GM21825 (cell line): ENCODE results near the gene KNG1.
"Not testable (repeated sequence)": the region's sequence is repeated elsewhere in the genome, so short reads cannot be mapped to it uniquely, and the experiment has no call there.

Source experiments
- ATAC-seq: cut with Tn5 transposase; IDR thresholded peaks from one replicate; pipeline ENCODE4 v1.9.1; 2021; ENCODE audit warnings: mild to moderate bottlenecking, moderate library complexity; ENCODE audit not compliant: unreplicated experiment

The KNG1 gene

DNA sequence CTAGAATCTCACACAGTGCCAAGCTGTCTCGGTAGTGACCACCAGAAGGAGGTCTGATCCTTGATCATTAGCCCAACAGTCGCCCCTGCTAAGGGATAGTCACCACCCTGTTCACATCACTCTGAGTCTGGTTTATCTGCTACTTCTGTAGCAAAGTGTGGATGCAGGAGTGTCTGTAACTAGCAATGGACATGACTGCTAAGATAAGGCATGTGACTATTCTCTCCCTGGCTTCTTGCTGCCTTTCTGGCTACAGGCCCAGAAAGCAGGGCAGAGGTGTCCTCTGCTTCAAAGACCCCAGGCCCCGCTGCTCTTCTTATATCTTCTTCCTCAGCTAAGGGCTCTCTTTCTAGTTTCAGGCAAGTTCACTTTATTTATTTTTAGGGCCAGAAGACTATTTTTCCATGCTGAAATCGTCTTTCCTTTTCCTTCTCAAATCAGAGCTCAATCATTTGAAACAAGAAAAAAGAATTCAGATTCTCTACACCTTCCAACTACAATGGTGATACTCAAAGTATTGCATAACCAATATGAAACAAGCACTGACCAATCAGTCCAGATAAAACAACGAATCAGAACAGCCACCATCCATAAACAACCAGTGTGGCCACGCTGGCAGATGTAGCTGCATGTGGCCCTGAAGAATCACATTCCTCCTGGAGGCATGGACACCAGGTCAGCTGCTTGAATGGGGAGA, 8.0 kb upstream of the KNG1 start:
- ATAC-seq, result no peak

DNA sequence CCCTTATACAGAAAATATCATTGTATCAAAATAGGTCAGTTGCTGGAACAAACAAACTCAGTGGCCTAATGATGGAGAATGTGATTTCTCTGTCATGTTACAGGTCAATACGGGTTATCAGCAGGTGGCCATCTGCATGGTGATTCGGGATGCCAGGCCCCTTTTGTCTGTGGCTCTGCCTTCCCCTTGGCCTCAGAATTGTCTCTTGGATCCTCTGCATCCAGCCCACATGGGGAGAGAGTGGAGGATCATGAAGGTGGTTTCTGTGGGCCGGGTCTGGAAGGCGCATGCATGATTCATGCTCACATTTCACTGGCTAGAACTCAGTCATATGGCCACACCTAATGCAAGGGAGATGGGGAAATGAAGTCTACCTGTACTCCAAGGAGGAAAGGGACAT, 6.5 kb upstream of the KNG1 start:
- ATAC-seq, result not testable (repeated sequence)

- ATAC-seq, result no peak
Observed at GRCh38 chr3:186713499-186713898, 3.7 kb upstream of the KNG1 start.

GRCh38 chr3:186719945-186720739, 3.0 kb downstream of the KNG1 start:
- ATAC-seq, result no peak

- no peak for ATAC-seq
Observed at GRCh38 chr3:186722457-186722856, 5.3 kb downstream of the KNG1 start.

DNA sequence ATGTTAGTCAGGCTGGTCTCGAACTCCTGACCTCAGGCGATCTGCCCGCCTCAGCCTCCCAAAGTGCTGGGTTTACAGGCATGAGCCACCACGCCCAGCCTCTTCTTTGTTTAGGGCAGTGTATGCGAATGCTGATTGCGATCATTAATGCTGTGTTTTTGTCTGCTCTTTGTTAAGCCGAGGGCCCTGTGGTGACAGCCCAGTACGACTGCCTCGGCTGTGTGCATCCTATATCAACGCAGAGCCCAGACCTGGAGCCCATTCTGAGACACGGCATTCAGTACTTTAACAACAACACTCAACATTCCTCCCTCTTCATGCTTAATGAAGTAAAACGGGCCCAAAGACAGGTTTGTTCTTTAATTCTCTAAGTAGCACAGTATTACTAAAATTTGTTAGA, 7.8 kb downstream of the KNG1 start:
- no peak for ATAC-seq

GRCh38 chr3:186732169-186732766, 15.1 kb downstream of the KNG1 start:
- ATAC-seq, result no peak

DNA sequence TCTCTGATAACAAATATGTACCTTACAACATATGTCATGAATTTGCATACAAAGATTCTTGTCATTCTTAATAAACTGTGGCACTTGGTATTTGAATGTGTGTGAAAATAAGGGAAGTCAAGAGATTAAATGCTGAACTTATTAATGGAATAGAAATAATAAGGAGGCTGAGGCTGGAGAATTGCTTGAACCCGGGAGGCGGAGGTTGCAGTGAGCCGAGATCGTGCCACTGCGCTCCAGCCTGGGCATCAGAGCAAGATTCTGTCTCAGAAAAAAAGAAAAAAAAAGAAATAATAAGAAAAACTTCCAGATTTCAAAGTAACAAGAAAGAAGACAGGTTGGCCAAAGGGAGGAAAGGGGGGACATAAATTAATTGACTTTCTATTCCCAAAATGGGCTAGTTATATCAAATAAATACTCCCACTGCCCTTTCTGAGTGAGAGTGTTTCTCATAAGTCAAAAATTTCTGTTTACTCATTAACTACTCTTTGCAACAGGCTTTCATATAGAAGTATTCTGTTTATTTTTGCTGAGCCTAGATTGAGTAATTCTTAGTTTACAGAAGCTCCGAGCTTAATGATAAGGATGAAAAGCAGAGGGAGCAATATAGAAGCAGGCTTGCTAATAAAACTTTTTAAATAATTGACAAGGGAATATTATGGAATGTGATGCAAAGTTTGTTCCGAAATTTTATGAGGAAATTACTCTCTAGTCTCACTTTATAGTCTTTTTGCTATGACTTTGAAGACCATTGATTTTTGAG, 25.6 kb downstream of the KNG1 start:
- no peak for ATAC-seq

DNA sequence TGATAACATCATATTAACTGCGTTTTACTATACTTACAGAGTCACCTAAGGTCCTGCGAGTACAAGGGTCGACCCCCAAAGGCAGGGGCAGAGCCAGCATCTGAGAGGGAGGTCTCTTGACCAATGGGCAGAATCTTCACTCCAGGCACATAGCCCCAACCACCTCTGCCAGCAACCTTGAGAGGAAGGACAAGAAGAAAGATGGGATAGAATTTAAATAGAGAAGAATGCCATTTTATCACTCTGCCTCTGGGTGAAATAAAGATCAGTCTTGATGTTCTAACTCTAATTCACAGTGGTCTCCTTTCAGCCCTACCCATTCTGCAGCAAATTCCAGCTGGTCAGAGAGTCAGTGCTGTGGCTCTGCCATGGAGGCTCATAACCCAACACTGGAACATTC, 26.5 kb downstream of the KNG1 start:
- no peak for ATAC-seq

GRCh38 chr3:186746008-186746407, 28.8 kb downstream of the KNG1 start:
- no peak for ATAC-seq

GRCh38 chr3:186750316-186750715, 33.2 kb downstream of the KNG1 start:
- ATAC-seq, result no peak

- ATAC-seq, result no peak
Observed at GRCh38 chr3:186751480-186751879, 34.3 kb downstream of the KNG1 start.

- no peak for ATAC-seq
Observed at GRCh38 chr3:186754006-186754405, 36.8 kb downstream of the KNG1 start.

DNA sequence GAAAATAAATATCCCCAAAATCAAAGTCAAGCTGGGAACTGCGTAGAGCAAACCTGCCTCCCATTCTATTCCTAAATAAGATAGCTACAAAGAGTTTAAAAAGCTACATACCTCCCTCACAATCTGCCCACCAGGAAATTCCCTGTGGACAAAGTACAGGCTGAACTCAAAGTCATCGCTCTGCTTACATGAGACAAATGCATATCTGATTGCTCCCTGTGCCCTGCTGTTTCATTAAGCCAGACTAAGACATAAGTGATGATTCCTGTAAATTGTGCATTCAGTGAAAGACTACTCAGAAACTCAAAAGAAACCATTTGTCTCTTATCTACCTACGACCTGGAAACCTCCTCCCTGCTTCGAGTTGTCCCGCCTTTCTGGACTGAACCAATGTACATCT, 37.7 kb downstream of the KNG1 start:
- no peak for ATAC-seq

DNA sequence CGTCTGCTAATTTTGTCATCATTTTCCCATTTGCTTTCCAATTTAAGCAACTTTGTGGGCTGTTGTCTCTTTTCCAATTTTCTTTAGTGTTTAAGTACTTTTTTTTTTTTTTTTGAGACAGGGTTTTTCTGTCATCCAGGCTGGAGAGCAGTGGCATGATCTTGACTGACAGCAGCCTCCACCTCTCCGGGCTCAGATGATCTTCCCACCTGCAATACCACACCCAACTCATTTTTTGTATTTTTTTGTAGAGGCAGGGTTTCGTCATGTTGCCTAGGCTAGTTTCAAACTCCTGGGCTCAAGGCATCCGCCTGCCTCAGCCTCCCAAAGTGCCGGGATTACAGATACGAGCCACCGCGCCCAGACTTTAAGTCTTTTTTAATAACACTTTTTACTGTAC, 40.1 kb downstream of the KNG1 start:
- no peak for ATAC-seq

DNA sequence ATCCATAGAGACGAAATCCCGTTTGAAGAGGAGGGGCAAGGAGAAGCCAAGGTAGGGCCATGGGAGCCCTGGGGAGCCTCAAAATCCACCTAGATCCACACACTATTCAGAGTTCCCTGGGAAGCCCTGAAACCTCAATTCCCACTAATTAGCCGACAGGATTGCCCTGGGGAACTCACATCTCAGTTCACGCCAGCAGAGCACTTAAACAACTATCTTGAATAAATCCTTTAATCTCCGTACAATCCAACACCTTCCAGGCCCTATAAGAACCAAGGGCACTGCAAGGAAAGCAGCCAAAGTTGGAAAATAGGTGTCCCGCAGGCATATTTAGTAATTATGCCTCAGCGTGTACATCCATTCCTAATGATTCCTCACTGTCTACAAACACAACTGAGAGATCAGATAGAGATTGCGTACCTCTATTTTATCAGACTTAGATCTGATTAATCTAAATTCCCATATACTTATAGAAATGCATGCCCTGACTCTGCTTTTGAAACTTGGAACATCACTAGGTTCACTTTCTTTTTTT, 40.6 kb downstream of the KNG1 start:
- ATAC-seq, result no peak

GRCh38 chr3:186759231-186759930, 42.2 kb downstream of the KNG1 start:
- no peak for ATAC-seq

- no peak for ATAC-seq
Observed at GRCh38 chr3:186760141-186760833, 43.1 kb downstream of the KNG1 start.

- no peak for ATAC-seq
Observed at GRCh38 chr3:186760897-186761447, 43.8 kb downstream of the KNG1 start.

DNA sequence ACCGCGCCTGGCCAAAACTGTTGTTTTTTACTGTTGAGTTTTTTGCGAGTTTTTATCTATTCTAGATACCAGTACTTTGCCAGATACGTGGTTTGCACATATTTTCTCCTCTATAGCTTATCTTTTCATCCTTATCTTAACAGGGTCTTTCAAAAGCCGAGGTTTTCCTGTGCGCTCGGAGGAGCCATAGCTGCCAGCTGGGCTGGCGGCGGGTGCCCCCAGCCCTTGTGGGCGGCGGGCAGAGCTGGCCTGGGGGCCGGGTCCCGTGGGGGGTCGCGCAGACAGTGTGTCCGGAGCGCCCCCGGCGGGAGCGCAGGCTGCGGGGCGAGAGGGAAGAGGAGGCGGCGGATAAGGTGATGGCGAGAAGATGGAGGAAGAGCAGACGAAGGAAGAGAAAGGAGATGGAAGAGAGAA, 55.1 kb downstream of the KNG1 start:
- ATAC-seq, result peak; percentile 21
